K562 (cell line): ENCODE results near the gene UBA52. TPM values are rescaled to one million over a fixed set of nuclear protein-coding genes. Genes with fewer than 3 reads are reported as not detected.

Experiments used
- ATAC-seq: fragments of 200-7000 bp; cut with Tn5 transposase; 3 replicates; pipeline ENCODE4 v1.9.1; 2020; ENCODE audit warnings: moderate library complexity
- BruUV-seq: library from RNA; stranded (reverse); fragments of 400-500 nt; replicated peaks from 2 replicates; lab custom pipeline; 2021; lab: Mats Ljungman, UMichigan
- CTCF ChIA-PET: fragments of 300-600 bp; formaldehyde crosslinking; extraction: SDS; loops from one replicate; lab custom pipeline; 2021; ENCODE audit warnings: low intra/inter-chr PET ratio; lab: Yijun Ruan, JAX
- POLR2A ChIA-PET: fragments of 300-600, 350-650 bp; sonication (Branson Sonifier 250); formaldehyde crosslinking; extraction: SDS; loops from one replicate; lab custom pipeline; 2021; ENCODE audit warnings: antibody characterized with exemption, inconsistent platforms; lab: Yijun Ruan, JAX
- DNase-seq, 4 experiments: peaks; one replicate each; pipeline versions ENCODE4 v3.0.0 to v3.0.0-alpha.2; 2011 to 2018; ENCODE audit warnings: low spot score in 3 of 4, mixed read lengths in 3 of 4; ENCODE audit errors: extremely low read depth in 1 of 4
- FAIRE-seq: peaks from 2 replicates; lab custom pipeline; 2011; peaks lifted over from hg19 to GRCh38; lab: Jason Lieb, UNC
- H2AFZ ChIP-seq: 2 replicates; pipeline ENCODE4 v1.6.0; 2011; ENCODE audit warnings: low read depth, low read length, control low read depth, inconsistent platforms
- H3K27ac ChIP-seq: fragments of 200-600 bp; 3 replicates; pipeline ENCODE4 v1.8.0; 2011; ENCODE audit warnings: low read depth, mild to moderate bottlenecking, control low read depth, inconsistent platforms, low read length, moderate library complexity, mixed read lengths; ENCODE audit errors: extremely low read depth
- H3K27me3 ChIP-seq, 2 experiments: fragments of 300-600 bp in 1 of 2; 2 replicates in 1 of 2; 3 replicates in 1 of 2; pipeline versions ENCODE4 v1.6.0 to v1.8.0; 2011; ENCODE audit warnings: inconsistent platforms in 2 of 2, low read length in 2 of 2, mild to moderate bottlenecking in 1 of 2, mixed read lengths in 1 of 2, moderate library complexity in 1 of 2; ENCODE audit not compliant: control insufficient read depth in 2 of 2, insufficient read depth in 2 of 2
- H3K36me3 ChIP-seq: fragments of 300-600 bp; 3 replicates; pipeline ENCODE4 v1.8.0; 2011; ENCODE audit warnings: mild to moderate bottlenecking, low read length, inconsistent platforms; ENCODE audit not compliant: control insufficient read depth, insufficient read depth
- H3K4me1 ChIP-seq, 2 experiments: fragments of 200-600 bp in 1 of 2; replicated peaks in 1 of 2; 2 replicates in 1 of 2; 3 replicates in 1 of 2; pipeline versions ENCODE4 v1.5.1 to v1.8.0; 2011; ENCODE audit warnings: inconsistent platforms in 2 of 2, low read length in 2 of 2, mild to moderate bottlenecking in 1 of 2, mixed read lengths in 1 of 2, moderate library complexity in 1 of 2; ENCODE audit not compliant: control insufficient read depth in 2 of 2, insufficient read depth in 2 of 2
- H3K4me2 ChIP-seq: 2 replicates; pipeline ENCODE4 v1.6.1; 2011; ENCODE audit warnings: low read length, control low read depth, inconsistent platforms, mixed read lengths; ENCODE audit not compliant: insufficient read depth
- H3K4me3 ChIP-seq: fragments of 200-600 bp; sonication (generic), shearing (Covaris generic); 2 replicates; pipeline ENCODE4 v1.5.1; 2016; ENCODE audit warnings: control low read depth, inconsistent platforms
- H3K79me2 ChIP-seq: fragments of 200-600 bp; 3 replicates; pipeline ENCODE4 v1.8.0; 2011; ENCODE audit warnings: low read length, inconsistent platforms; ENCODE audit not compliant: control insufficient read depth, insufficient read depth
- H3K9ac ChIP-seq, 2 experiments: 2 replicates each; pipeline versions ENCODE4 v1.6.0 to v1.6.1; 2011; ENCODE audit warnings: low read depth in 2 of 2, low read length in 2 of 2, control low read depth in 1 of 2, inconsistent platforms in 1 of 2, mild to moderate bottlenecking in 1 of 2, mixed read lengths in 1 of 2; ENCODE audit not compliant: insufficient read depth in 1 of 2
- H3K9me1 ChIP-seq: one replicate; pipeline ENCODE4 v1.6.0; 2011; ENCODE audit warnings: inconsistent platforms, mild to moderate bottlenecking, low read length, moderate library complexity; ENCODE audit not compliant: control insufficient read depth, insufficient read depth
- H3K9me3 ChIP-seq: replicated peaks from 2 replicates; pipeline ENCODE4 v1.5.1; 2011; ENCODE audit warnings: low read depth, low read length, inconsistent platforms; ENCODE audit not compliant: control insufficient read depth, insufficient read depth
- H4K20me1 ChIP-seq: replicated peaks from 2 replicates; pipeline ENCODE4 v1.6.1; 2011; ENCODE audit warnings: low read length, inconsistent platforms, mixed read lengths; ENCODE audit not compliant: control insufficient read depth, insufficient read depth
- ATF1 ChIP-seq, 2 experiments: fragments of 450-650 bp in 1 of 2; IDR thresholded peaks; 2 replicates each; pipeline ENCODE4 v1.6.1; 2016; ENCODE audit warnings: missing compliant biosample characterization in 1 of 2, missing genetic modification characterization in 1 of 2
- ATF3 ChIP-seq, 2 experiments: fragments of 450-650 bp in 1 of 2; sonication (generic) in 1 of 2; formaldehyde crosslinking in 1 of 2; IDR thresholded peaks in 1 of 2; conservative IDR thresholded peaks in 1 of 2; 2 replicates each; pipeline versions ENCODE4 v1.6.1 to v1.8.1; 2016 to 2023; ENCODE audit warnings: mild to moderate bottlenecking in 2 of 2, moderate library complexity in 2 of 2, inconsistent platforms in 1 of 2, missing genetic modification reagents in 1 of 2
- ATF7 ChIP-seq: fragments of 450-650 bp; IDR thresholded peaks from 2 replicates; pipeline ENCODE4 v1.7.1; 2014; ENCODE audit warnings: mild to moderate bottlenecking, moderate library complexity
- CHD4 ChIP-seq: fragments of 200-600 bp; sonication (generic); IDR thresholded peaks from 3 replicates; pipeline ENCODE4 v1.6.1; 2012; ENCODE audit warnings: low read depth, mild to moderate bottlenecking, mixed read lengths, low read length, inconsistent platforms; ENCODE audit not compliant: insufficient read depth, insufficient replicate concordance, poor library complexity, severe bottlenecking
- CREM ChIP-seq: IDR thresholded peaks from 2 replicates; pipeline ENCODE4 v1.6.1; 2014; ENCODE audit warnings: antibody characterized with exemption, low read depth
- MTA3 ChIP-seq: fragments of 450-650 bp; formaldehyde crosslinking; IDR thresholded peaks from 2 replicates; pipeline ENCODE4 v1.6.1; 2017; ENCODE audit warnings: mild to moderate bottlenecking, borderline replicate concordance
- SP2 ChIP-seq: IDR thresholded peaks from 2 replicates; pipeline ENCODE4 v1.6.1; 2011; ENCODE audit warnings: mild to moderate bottlenecking, low read depth, low read length, moderate library complexity; ENCODE audit not compliant: poor library complexity, severe bottlenecking; ENCODE audit errors: extremely low read depth
- TEAD1 ChIP-seq, 2 experiments: fragments of 450-650 bp in 1 of 2; sonication (generic) in 1 of 2; formaldehyde crosslinking; IDR thresholded peaks; 2 replicates each; pipeline versions ENCODE4 v1.4.0 to v1.8.0; 2020 to 2022; ENCODE audit warnings: mild to moderate bottlenecking in 2 of 2, missing genetic modification reagents in 1 of 2
- ZBTB7A ChIP-seq: IDR thresholded peaks from 2 replicates; pipeline ENCODE4 v1.6.1; 2011; ENCODE audit warnings: low read depth, mild to moderate bottlenecking, low read length, moderate library complexity, borderline replicate concordance; ENCODE audit not compliant: control insufficient read depth
- ZBTB8A ChIP-seq: fragments of 450-650 bp; IDR thresholded peaks from 2 replicates; pipeline ENCODE4 v1.6.1; 2018; ENCODE audit warnings: mild to moderate bottlenecking, moderate library complexity; ENCODE audit not compliant: partially characterized antibody
- ZNF644 ChIP-seq: fragments of 200-800 bp; sonication (Bioruptor generic); IDR thresholded peaks from 2 replicates; pipeline ENCODE4 v1.6.1; 2016; ENCODE audit warnings: low read depth, missing genetic modification characterization, missing compliant biosample characterization
- WGBS: fragments of 100-300 bp; shearing (Covaris generic); methylation state at CpG from one replicate; pipeline ENCODE4 v1.1.6; 2016; ENCODE audit warnings: low coverage, mixed read lengths; ENCODE audit not compliant: insufficient coverage; ENCODE audit errors: missing lambda C conversion rate; 5-methylcytosine and 5-hydroxymethylcytosine counted together
- in situ Hi-C: fragments of 300-500 bp; cut with MboI; formaldehyde crosslinking; loops from 4 replicates; pipeline ENCODE4 v1.15.0; 2018; ENCODE audit warnings: inconsistent platforms, mixed read lengths
- intact Hi-C: fragments of 100-400 bp; cut with micrococcal nuclease; formaldehyde crosslinking; loops from 2 replicates; pipeline ENCODE4 v1.14.2; 2022
- polyA plus RNA-seq, 8 experiments: library from polyadenylated mRNA; depleted of rRNA in 4 of 8; stranded (reverse) in 5 of 8; unstranded in 3 of 8; fragments of >200 nt; fragmentation: Nextera tagmentation in 2 of 8; fragmentation: Illumina TruSeq in 1 of 8; extraction: Ambion mirVana in 2 of 8; extraction: Trizol in 1 of 8; gene quantifications; 2 replicates each; pipeline versions ENCODE4 v1.2.1 to v1.2.3, GENCODE V29; 2011 to 2014; ENCODE audit warnings: inconsistent platforms in 1 of 8, missing spikeins in 1 of 8
- total RNA-seq, 7 experiments: library from RNA; depleted of rRNA in 6 of 7; stranded (reverse); fragments of >200 nt in 6 of 7; fragmentation: Illumina TruSeq in 2 of 7; extraction: Trizol in 2 of 7; gene quantifications; 2 replicates each; pipeline versions ENCODE4 v1.2.1 to v1.2.3, GENCODE V29; 2011 to 2021; ENCODE audit warnings: low replicate concordance in 1 of 7

UBA52 gene
- total and polyA plus RNA-seq, 9 of the 15 experiments (the other 6 are each of a cell fraction or from before 2014, with no cell fraction given), result 1,110 to 2,751 (median 1,733) TPM

DNA sequence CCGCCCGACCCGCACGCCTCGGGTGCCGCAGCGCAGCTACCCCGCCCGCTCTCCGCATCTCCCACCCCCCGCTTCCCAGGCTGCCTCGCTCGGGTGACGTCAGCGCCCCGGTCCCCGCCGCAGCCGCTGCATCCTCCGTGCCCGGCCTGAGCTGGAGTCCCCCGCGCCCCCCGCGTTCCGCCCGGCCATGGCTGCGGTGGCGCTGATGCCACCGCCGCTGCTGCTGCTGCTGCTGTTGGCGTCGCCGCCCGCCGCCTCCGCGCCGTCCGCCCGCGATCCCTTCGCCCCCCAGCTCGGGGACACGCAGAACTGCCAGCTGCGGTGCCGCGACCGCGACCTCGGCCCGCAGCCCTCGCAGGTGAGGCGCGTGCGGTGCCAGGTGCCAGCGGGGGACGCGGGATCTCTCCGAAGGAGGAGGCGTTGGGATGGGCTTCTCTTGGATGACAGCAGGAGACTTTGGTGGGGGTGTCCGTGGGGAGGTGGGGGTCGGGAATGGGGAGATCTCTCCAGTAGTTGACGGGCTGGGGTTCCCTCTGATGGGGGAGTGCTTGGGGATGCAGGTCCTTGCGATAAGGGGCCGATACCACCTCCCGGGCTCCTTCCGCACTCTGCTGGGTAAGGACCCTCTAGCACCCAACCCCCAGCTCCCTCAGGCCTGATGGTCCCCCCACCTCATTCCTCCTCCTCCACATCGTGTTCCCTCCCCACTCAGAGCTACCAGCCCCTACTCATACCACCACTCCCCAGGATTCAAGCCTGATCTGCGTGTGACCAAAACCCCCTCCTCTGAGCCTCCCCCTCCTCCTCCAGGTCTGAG, 41.3 kb downstream of the UBA52 start, which contains the start of gene TMEM59L:
TSS of gene TMEM59L (plus strand) at position 99 of the 817 bp plus-strand sequence. CDS start at position 188, 89 bp downstream.
- Histone ChIP-seq H3K9me3 (no peaks in the 10 kb centered on the region), H3K4me3 (no peak within 1 kb of the TSS), H3K79me2 (no peaks in the 10 kb centered on the region), H3K9me1 (no peaks in the 10 kb centered on the region), H3K27ac (no peak within 1 kb of the TSS), H3K36me3 (no peaks in the 10 kb centered on the region), H3K9ac (0 out of 4 replicates have a peak within 1 kb of the TSS, but pooled peaks of 1 of the 2 experiments have one; percentile 6), H3K4me1 (peaks cover 0 to 41% of the 10 kb centered on the region in 2 experiments; a peak in 2 of 5 replicates), H3K4me2 (peak within 1 kb of the TSS; percentile 23; the same call in 1 of the 2 replicates), H2AFZ (no peak within 1 kb of the TSS), H4K20me1 (peaks cover 23% of the 10 kb centered on the region), H3K27me3 (peaks cover 45 to 78% of the 10 kb centered on the region in 2 experiments)
- ChIA-PET POLR2A (interaction anchor here (0.5 to 1.2 kb wide), 2 partner anchors 11 to 19 kb away, joined by 3 read pairs; no protein-coding TSS in a partner anchor), CTCF (no interaction called here)
- in situ Hi-C loops (no loop called here), intact Hi-C loops (no loop called here)
- WGBS, result 4% methylated on average over 29 of the region's 70 CpGs
- no peak for TF ChIP-seq ZBTB8A
- TF ChIP-seq SP2, result no peak
- peak; percentile 39; the same call in 1 of the 2 replicates for TF ChIP-seq ATF7
- TF ChIP-seq ZBTB7A, result 0 out of 2 replicates have a peak, but pooled peaks have one; percentile 15
- TF ChIP-seq MTA3, result no peak
- no peak for TF ChIP-seq ATF1 (CRISPR knock-in tag; IDR thresholded peaks at IDR 0.05)
- peak; percentile 42; the same call in 1 of the 2 replicates for TF ChIP-seq ATF1 (tag; IDR thresholded peaks at IDR 0.05)
- TF ChIP-seq TEAD1 (CRISPR knock-in tag; IDR thresholded peaks at IDR 0.05), result no peak
- TF ChIP-seq CREM, result peak; percentile 57; the same call in 1 of the 2 replicates
- no peak for TF ChIP-seq CHD4
- peak; percentile 48; the same call in 1 of the 2 replicates for TF ChIP-seq ATF3 (IDR thresholded peaks at IDR 0.05)
- no peak for TF ChIP-seq ATF3 (CRISPR knock-in tag; conservative IDR thresholded peaks at IDR 0.05)
- no peak for TF ChIP-seq ZNF644 (tag)
- DNase-seq (peak in 2 of 4 experiments; percentile 64 to 67), FAIRE-seq (no peak), ATAC-seq (no peak; the same call in 1 of the 3 replicates)
- no TSS peak for BruUV-seq
